Suppressor macrophage (primary cell): ENCODE measurements around the gene SLC23A2.
A peak's percentile ranks its signal among the peaks of the same experiment; 100 is the strongest.
"Not testable (repeated sequence)": the region's sequence is repeated elsewhere in the genome, so short reads cannot be mapped to it uniquely, and the experiment has no call there.

Experiments
- DNase-seq, 4 experiments: peaks; one replicate each; pipeline ENCODE4 v3.0.0-alpha.2; 2020 to 2022

Gene SLC23A2

DNA sequence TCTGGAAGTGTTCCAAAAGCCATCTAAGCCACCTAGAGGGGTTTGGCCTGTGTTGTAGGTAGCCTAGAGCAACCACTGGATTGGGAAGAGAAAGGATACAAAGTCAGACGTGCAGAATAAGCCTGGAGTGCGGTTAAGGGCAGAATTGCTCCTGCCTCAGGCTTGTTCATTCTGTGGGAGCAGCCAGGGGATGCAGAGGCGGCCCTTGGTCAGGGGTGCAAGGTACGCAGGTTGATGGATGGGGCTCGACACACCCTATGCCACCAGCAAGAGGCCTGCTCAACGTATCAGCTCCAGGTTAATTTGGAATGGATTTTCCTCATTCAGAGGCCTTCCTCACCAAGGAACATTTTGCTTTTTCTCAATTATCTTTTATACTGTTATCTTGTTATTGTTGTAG lies 129.8 kb downstream of the SLC23A2 start:
- no peak for DNase-seq

- no peak for DNase-seq
Observed at GRCh38 chr20:4870906-4871305, 130.4 kb downstream of the SLC23A2 start.

- no peak for DNase-seq
Observed at GRCh38 chr20:4869290-4870193, 131.8 kb downstream of the SLC23A2 start.

DNA sequence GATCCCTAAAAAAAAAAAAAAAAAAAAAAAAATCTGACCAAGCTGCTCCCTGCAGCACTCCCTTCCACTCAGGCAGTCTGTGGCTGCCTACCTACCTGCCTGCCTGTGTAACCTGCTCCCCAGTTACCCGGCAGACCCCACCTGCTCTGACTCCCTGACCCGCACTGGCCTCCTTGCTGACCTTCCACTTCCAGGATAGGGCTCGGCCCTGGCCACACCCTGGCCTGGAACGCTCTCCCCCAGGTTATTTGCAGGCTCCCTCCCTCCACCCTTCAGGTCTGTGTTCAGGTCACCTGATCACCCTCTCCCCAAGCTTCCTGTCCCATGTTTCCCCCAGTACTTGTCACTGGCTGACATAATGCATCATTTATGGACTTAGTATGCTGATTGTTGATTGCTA lies 134.3 kb downstream of the SLC23A2 start:
- no peak for DNase-seq

GRCh38 chr20:4866429-4866828 lies 134.9 kb downstream of the SLC23A2 start:
- no peak for DNase-seq

DNA sequence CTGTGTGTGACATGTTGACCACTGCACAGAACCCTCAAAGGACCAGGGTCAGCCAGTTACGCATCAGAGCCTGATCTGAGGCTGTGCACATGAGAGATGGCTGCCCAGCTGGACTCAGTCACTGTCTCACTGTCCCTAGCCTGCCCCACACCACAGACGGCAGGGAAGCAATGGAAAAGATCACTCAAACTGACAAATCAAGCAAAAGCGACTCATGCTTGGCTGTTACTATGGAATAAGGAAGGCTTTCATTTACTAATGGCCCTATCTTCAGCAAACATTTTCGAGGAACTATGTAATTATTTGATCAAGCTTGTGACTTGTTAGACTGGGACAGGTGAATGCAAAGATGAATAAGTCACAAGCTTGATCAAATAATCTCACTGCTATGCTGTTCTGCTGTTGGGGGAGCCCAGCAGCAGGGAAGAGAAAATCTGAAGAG lies 137.0 kb downstream of the SLC23A2 start:
- no peak for DNase-seq

GRCh38 chr20:4862661-4863060 lies 138.6 kb downstream of the SLC23A2 start:
- no peak for DNase-seq

DNA sequence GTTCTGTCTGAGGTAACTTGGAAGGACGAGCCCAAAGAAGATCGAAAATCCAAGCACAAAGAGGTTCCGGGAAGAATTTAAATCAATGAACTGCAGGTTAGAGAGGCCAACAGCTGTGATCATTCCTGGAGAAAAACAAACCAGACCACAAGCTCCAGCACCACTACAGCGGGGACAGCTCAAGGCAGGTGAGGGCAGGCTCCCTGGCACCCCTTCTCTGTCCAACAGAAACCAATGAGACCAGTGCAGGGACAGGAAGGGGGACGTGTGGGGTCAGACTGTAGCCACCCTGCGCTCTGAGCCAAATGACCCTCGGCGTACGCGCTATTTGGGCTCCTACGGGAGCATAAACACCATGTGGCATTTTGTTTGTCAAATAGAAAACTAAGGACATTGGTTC lies 139.3 kb downstream of the SLC23A2 start:
- no peak for DNase-seq

DNA sequence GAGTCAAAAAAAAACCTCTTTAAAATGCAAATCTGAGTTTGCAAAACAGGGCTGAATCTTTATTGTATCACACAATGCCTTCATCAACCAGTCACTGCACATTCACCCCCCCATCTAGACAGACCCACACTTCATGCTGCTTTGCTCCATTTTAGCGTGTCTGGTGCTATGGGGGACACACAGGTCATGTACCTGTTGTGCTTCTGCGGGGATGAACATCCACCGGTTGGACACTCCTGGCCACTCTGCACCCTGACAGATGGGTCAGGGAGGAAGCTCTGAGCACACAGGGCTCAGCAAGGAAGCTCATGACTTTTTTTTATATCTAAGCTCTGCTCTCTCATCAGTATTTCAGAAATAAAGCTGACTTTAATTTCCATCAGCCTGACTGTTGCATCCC lies 143.3 kb downstream of the SLC23A2 start:
- no peak for DNase-seq

GRCh38 chr20:4856022-4856755 lies 145.1 kb downstream of the SLC23A2 start:
- no peak for DNase-seq

DNA sequence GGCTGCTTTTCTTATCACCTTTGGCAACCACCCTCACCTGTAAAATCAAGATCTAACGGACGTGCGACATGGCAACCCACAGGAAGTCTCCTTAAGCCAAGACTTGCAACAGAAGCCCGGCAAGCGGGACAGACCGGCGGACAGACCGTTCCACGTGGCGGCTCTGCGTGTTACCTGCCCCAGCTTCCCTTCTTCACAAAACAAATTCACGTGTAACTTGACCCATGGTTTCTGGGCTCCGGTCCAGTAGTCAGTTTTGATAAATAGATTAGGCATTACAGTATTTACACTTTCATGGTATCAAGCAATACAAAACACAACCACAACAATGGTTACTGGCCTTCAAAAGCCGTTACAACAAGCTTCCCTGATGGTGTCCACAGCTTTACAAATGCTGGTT lies 145.8 kb downstream of the SLC23A2 start:
- DNase-seq: no peak

- no peak for DNase-seq
Observed at GRCh38 chr20:4855097-4855496, 146.2 kb downstream of the SLC23A2 start.

- DNase-seq: no peak
Observed at GRCh38 chr20:4854561-4854901, 146.8 kb downstream of the SLC23A2 start.

DNA sequence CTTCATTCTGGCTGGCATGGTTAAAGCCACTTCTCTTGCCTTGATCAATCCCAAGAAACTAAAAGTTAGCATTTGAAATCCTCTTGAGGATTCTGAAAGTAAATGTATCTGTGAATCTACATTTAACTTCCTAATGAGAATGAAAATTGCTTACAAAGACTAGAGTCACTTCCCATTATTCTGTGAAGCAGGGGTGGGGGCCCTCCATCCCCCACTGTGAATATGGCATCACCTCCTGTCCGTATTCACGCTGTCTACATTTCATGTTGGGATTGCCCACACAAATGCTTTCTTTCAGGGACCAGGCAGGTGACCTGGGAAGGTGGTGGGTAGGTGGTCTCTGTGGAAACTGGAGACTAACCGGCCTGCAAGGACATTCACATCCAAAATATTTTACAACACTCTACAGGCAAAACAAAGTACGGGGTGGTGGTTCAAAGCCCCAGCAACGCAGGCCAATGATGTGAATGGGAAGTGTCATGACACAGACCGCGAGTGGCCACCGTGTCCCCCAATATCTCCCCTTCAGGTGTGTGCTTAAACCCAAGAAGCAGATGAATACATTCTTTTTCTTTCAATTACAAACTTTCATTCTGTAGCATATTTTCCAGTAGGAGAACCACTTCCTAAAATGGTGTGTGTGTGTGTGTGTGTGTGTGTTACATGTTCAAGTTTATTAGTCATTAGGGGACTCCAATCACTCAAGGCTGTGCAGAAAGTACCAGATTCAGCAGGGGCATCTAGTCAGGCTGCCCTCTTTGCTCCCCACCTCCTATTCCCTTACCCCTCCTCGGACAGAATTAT lies 147.4 kb downstream of the SLC23A2 start:
- peak; percentile 27 to 65 (median 56) for DNase-seq

DNA sequence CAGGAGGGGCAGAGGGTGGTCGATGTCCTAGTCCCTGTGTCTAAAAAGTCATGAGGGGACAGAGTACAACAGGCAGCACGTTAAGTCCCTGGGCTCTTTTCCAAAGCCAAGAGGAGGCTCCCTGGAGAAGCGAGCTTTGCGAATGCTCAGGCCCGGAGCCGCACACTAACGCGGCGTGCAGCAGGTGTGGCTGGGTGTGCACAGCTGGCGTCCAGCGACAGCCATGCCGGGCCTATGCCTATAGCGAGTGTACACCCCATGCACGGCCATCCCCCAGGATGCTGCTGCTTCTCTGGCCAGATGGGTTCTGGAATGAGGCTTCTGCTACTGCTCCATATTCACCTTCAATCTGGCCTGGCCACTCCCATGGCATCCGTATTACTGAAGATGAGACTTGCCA lies 148.3 kb downstream of the SLC23A2 start:
- no peak for DNase-seq

GRCh38 chr20:4850960-4851359 lies 150.3 kb downstream of the SLC23A2 start:
- no peak for DNase-seq

GRCh38 chr20:4848829-4849228 lies 152.5 kb downstream of the SLC23A2 start:
- DNase-seq: not testable (repeated sequence)

GRCh38 chr20:4848041-4848440 lies 153.3 kb downstream of the SLC23A2 start:
- DNase-seq: no peak

DNA sequence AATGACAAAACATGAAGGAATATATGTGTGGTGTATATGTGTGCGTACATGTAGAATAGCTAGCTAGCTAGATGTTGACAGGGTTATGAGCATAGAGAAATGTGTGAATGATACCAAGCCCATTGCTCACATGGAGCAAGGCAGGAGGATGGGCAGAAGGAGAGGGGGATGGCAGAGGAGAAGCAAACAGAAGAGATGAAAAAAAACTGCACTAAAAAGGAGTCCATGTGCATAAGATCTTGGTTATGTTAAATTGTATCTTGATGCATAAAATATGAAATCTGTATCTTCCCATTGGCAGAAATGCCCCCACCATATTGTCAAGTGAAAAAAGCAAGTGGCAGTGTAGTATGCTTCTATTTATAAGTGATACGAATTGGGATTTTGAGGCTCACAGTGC lies 154.5 kb downstream of the SLC23A2 start:
- no peak for DNase-seq

DNA sequence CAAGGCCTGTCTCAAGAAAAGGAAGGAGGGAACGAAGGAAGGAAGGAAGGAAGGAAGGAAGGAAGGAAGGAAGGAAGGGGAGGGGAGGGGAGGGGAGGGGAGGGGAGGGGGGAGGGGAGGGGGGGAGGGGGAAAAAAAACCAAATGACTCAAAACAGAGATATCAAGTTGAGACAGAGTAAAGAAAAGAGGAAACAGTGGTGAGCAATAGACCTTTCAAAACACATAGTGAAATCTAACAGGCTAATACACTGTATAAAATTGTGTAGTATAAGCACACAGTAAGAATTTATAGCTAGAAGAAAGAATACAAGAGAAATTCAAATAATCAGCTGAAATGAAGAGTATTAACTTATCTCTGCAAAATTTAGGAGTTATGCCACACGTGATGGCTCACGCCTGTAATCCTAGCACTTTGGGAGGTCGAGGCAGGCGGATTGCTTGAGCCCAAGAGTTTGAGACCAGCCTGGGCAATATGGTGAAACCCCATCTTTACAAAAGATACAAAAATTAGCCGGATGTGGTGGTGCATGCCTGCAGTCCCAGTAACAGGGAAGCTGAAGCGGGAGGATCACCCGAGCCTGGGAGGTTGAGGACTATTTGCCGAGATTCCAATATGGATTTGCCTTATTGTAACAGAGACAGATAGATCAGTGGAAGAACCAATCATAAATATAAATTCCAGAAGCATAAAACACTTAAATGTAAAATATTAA lies 156.4 kb downstream of the SLC23A2 start:
- DNase-seq: peak in 2 of 4 experiments; percentile 70 to 72

DNA sequence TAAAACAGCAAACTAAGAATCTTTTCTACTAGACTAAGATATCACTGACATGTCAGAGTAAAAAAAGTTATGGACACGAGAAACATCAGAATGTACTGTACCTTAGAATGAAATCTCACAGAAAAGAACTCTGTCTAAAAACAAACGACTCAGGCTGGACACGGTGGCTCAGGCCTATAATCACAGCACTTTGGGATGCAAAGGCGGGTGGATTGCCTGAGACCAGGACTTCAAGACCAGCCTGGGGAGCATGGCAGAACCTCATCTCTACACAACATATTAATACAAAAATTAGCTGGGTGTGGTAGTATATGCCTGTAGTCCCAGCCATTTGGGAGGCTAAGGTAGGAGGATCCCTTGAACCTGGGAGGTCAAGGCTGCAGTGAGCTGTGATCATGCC lies 157.0 kb downstream of the SLC23A2 start:
- no peak for DNase-seq

DNA sequence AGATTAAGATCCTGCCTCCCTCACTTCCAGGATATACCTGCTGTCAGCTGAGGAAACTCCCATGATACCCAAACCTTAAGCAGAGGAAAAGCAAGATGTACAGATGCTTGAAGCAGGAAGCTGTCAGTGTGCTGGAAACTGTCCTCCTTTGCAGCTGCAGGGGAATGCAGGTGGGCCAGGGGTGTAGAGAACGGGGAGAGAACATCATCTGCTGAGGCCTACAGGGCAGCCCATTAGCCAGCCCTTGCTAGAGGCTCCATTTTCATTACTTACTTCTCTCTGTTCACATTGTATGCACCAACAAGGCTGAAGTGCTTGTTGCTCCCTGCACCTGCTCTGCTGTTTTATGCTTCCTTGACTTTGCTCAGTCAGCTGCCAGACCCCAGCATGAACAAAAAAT lies 160.5 kb downstream of the SLC23A2 start:
- DNase-seq: no peak
